ENCODE results near the gene ARAP1. TPM values are rescaled to one million over a fixed set of nuclear protein-coding genes. Genes with fewer than 3 reads are reported as not detected.

Gene ARAP1
- total and polyA plus RNA-seq, 2 donors (not counting 3 experiments of a cell fraction or from before 2014, with no cell fraction given), result 36.8 to 66.2 TPM

GRCh38 chr11:72738199-72739141 lies 13.7 kb downstream of the ARAP1 start:
- Histone ChIP-seq H3K4me2 (ENCODE audit: insufficient read depth, low read length) (no peak overlapping the region), H3K79me2 (ENCODE audit: control insufficient read depth, insufficient read depth, low read length) (peaks cover 2% of the 10 kb centered on the region), H3K4me1 (ENCODE audit: control insufficient read depth, extremely low read depth, insufficient read depth, low read length) (peaks cover 20% of the 10 kb centered on the region), H2AFZ (ENCODE audit: low read depth, low read length) (no peak overlapping the region), H3K27ac (ENCODE audit: insufficient read depth, low read depth, low read length) (no peak overlapping the region), H3K9me1 (replicated peaks; ENCODE audit: control insufficient read depth, extremely low read depth, insufficient read depth, low read length) (no peaks in the 10 kb centered on the region), H3K4me3 (replicated peaks in 1 of 3; ENCODE audit: insufficient read depth in 1 of 3, low read depth in 1 of 3, low read length in 3 of 3) (no peak overlapping the region), H4K20me1 (replicated peaks; ENCODE audit: control insufficient read depth, extremely low read depth, insufficient read depth, low read length) (no peaks in the 10 kb centered on the region), H3K9me3 (replicated peaks; ENCODE audit: control insufficient read depth, insufficient read depth, low read length) (no peaks in the 10 kb centered on the region), H3K9ac (replicated peaks; ENCODE audit: extremely low read depth, insufficient read depth, low read length) (no peak overlapping the region), H3K36me3 (ENCODE audit: control insufficient read depth in 2 of 2, extremely low read depth in 1 of 2, insufficient read depth in 2 of 2, low read length in 2 of 2) (no peaks in the 10 kb centered on the region), H3K27me3 (ENCODE audit: control insufficient read depth in 2 of 2, insufficient read depth in 2 of 2, low read length in 2 of 2) (no peaks in the 10 kb centered on the region)
- dilution Hi-C loops (cut with MboI; ENCODE audit: extremely low pct_ligation_motif_present, low sequenced_read_pairs) (no loop called here), intact Hi-C loops (cut with micrococcal nuclease) (no loop called here)
- TF ChIP-seq JUN (IDR thresholded peaks at IDR 0.05; ENCODE audit: borderline replicate concordance, insufficient read depth, insufficient read length, low read depth), result no peak
- TF ChIP-seq EZH2 (IDR thresholded peaks at IDR 0.05; ENCODE audit: borderline replicate concordance, low read depth, low read length, severe bottlenecking), result no peak
- no peak for TF ChIP-seq MAX (IDR thresholded peaks at IDR 0.05; ENCODE audit: insufficient read depth, insufficient read length)
- TF ChIP-seq CTCF (IDR thresholded peaks at IDR 0.05; ENCODE audit: extremely low read depth in 1 of 2, insufficient read depth in 1 of 2, low read depth in 1 of 2, low read length in 2 of 2), result no peak
- no peak for TF ChIP-seq FOS (IDR thresholded peaks at IDR 0.05; ENCODE audit: borderline replicate concordance, insufficient read depth, low read length)
- no peak for TF ChIP-seq POLR2A (IDR thresholded peaks at IDR 0.05; ENCODE audit: low read depth, low read length)
- TF ChIP-seq GATA2 (IDR thresholded peaks at IDR 0.05; ENCODE audit: insufficient read depth, insufficient read length, low read depth, low read length), result no peak
- TF ChIP-seq POLR2AphosphoS5 (IDR thresholded peaks at IDR 0.05; ENCODE audit: insufficient read depth, low read depth, low read length), result no peak
- TF ChIP-seq MYC (IDR thresholded peaks at IDR 0.05; ENCODE audit: low read depth, low read length), result no peak
- DNase-seq (ENCODE audit: low read depth, low spot score), result no peak
- no peak for FAIRE-seq
- POLR2A ChIA-PET, result no interaction called here
- no TSS peak for BruUV-seq (replicated peaks)
- CTCF ChIA-PET, result interaction anchor here (1.2 kb wide), 1 partner anchor 13 kb away, joined by 5 read pairs; no protein-coding TSS in a partner anchor
